Chondrocyte (in vitro differentiated cells): ENCODE results near the gene UMODL1. TPM values are rescaled to one million over a fixed set of nuclear protein-coding genes. Genes with fewer than 3 reads are reported as not detected.

Source experiments
- DNase-seq: peaks from one replicate; pipeline ENCODE4 v3.0.0; 2021; ENCODE audit warnings: mixed read lengths, low spot score
- H3K27ac Mint-ChIP-seq: one replicate; pipeline ENCODE4 v1.8.0; 2021; ENCODE audit warnings: mild to moderate bottlenecking, moderate library complexity, mixed read lengths; ENCODE audit not compliant: unreplicated experiment
- H3K27me3 Mint-ChIP-seq: 2 replicates; pipeline ENCODE4 v1.8.0; 2021; ENCODE audit warnings: low read depth, mixed read lengths
- H3K36me3 Mint-ChIP-seq: 2 replicates; pipeline ENCODE4 v1.8.0; 2021; ENCODE audit warnings: low read depth, mixed read lengths
- H3K4me1 Mint-ChIP-seq: 2 replicates; pipeline ENCODE4 v1.8.0; 2021; ENCODE audit warnings: low read depth, mild to moderate bottlenecking, mixed read lengths
- H3K4me3 Mint-ChIP-seq: one replicate; pipeline ENCODE4 v1.8.0; 2021; ENCODE audit warnings: mild to moderate bottlenecking, moderate library complexity, mixed read lengths; ENCODE audit not compliant: unreplicated experiment
- H3K9me3 Mint-ChIP-seq: 2 replicates; pipeline ENCODE4 v1.8.0; 2021; ENCODE audit warnings: low read depth, mixed read lengths
- total RNA-seq: library from RNA; stranded (reverse); gene quantifications from 3 replicates; pipeline ENCODE4 v1.2.1, GENCODE V29; 2021
- TF ChIP-seq, protein P1 (sequence below): fragments of 200-600 bp; sonication (generic); IDR thresholded peaks from 2 replicates; pipeline ENCODE4 v1.5.0; 2021; ENCODE audit warnings: antibody characterized with exemption, mild to moderate bottlenecking, moderate library complexity

The UMODL1 gene
- total RNA-seq, 1 donor from 2014 or later: not detected

DNA sequence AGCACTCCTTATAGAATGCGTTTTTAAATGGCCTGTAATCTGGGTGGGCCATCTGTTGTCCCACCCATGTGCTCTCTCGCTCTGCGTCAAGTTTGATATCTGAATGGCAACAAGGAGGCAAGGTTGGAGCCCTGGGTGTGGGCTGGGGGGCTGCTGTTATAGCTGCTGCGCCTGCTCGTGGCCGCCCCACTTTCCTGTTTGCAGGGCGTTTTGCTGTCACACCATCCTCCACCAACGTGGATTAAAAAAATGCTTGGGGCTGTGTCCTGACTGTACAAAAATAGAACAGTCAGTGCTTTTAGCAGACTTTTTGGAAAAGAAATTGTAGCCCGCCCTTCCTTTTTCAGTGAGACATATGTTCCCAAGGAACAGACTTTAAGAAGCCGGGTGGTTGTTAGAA, 25.4 kb downstream of the UMODL1 start:
- H3K4me3 Mint-ChIP-seq: no peak overlapping the region
- TF ChIP-seq, protein P1, sequence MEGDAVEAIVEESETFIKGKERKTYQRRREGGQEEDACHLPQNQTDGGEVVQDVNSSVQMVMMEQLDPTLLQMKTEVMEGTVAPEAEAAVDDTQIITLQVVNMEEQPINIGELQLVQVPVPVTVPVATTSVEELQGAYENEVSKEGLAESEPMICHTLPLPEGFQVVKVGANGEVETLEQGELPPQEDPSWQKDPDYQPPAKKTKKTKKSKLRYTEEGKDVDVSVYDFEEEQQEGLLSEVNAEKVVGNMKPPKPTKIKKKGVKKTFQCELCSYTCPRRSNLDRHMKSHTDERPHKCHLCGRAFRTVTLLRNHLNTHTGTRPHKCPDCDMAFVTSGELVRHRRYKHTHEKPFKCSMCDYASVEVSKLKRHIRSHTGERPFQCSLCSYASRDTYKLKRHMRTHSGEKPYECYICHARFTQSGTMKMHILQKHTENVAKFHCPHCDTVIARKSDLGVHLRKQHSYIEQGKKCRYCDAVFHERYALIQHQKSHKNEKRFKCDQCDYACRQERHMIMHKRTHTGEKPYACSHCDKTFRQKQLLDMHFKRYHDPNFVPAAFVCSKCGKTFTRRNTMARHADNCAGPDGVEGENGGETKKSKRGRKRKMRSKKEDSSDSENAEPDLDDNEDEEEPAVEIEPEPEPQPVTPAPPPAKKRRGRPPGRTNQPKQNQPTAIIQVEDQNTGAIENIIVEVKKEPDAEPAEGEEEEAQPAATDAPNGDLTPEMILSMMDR: no peak
- H3K36me3 Mint-ChIP-seq: peaks cover 6% of the 10 kb centered on the region
- H3K9me3 Mint-ChIP-seq: peaks cover 9% of the 10 kb centered on the region
- H3K27ac Mint-ChIP-seq: peak overlapping the region; percentile 100
- H3K27me3 Mint-ChIP-seq: no peaks in the 10 kb centered on the region
- DNase-seq: no peak
- peaks cover 52% of the 10 kb centered on the region for H3K4me1 Mint-ChIP-seq

DNA sequence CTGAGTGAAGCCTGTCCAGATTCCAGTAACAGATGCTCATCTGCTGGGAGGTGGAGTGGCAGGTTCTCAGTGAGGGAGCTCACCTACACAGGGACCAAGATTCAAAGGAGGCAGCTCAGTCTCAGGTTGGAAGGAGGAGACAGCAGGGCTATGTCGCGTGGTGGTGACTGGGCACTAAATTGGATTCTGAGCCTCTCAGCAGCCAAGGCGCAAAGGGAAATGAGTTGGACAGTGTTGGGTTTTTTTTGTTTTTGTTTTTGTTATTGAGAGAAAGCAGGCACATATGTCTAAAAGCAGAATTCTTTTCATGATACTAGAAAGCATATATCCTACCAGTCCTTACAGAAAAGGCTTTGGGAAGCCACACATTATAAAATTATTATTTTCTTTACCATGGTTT, 26.2 kb downstream of the UMODL1 start:
- Mint-ChIP-seq H3K27me3 (no peaks in the 10 kb centered on the region), H3K4me3 (no peak overlapping the region), H3K27ac (peak overlapping the region; percentile 100), H3K4me1 (peaks cover 51% of the 10 kb centered on the region), H3K36me3 (peaks cover 6% of the 10 kb centered on the region), H3K9me3 (peaks cover 9% of the 10 kb centered on the region)
- no peak for DNase-seq
- TF ChIP-seq, protein P1: no peak

DNA sequence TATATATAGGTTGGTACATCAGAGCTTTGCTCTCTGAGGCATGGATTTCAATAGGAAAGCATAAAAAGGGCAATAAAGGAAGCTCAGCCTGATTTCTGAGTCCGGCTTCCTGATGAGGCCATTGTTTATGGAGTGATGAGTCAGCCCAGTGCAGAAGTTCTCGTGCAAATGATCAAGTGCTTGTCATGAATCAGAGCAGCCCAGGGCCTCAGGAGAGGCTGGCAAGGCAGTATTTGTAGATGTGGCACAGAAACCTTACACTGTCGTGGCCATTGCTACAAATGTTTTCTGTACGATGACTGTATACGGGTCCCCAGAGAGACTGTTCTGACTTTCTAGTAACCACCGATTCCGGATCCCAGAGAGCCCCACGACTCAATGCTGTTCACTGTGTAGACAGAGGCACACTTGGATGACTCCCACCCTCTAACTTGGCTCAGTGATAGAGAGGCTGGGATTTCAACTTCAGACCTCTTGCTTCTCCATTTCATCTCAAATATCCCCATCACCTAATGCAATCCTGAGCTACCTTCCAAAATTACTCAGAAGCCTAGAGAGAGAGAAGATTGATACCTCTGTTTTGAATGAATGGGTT, 26.8 kb downstream of the UMODL1 start:
- peak overlapping the region; percentile 51 for H3K4me3 Mint-ChIP-seq
- DNase-seq: no peak
- H3K9me3 Mint-ChIP-seq: peaks cover 9% of the 10 kb centered on the region
- H3K36me3 Mint-ChIP-seq: peaks cover 6% of the 10 kb centered on the region
- peaks cover 55% of the 10 kb centered on the region for H3K4me1 Mint-ChIP-seq
- H3K27me3 Mint-ChIP-seq: no peaks in the 10 kb centered on the region
- TF ChIP-seq, protein P1: no peak
- peak overlapping the region; percentile 100 for H3K27ac Mint-ChIP-seq

DNA sequence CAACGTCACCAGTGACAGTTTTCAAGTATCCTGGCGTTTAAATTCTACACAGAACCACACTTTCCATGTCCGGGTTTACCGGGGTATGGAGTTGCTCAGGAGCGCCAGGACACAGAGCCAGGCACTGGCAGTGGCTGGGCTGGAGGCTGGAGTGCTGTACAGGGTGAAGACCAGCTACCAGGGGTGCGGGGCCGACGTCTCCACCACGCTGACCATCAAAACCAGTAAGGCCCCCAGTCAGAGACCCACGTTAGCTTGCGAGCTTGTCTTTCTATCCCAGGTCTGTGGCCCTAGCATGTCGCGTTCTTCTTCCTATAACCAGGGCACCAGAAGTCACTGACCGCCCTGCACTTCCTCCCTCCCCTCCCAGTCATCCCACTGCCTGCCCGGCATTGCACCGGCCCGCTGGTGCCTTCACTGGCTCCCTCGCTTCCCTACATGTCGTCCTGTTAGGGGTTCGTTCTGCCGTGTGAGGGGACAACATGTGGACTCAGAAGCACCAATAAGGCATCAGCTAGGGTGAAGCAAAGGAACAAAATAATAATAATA, 27.9 kb downstream of the UMODL1 start:
- peaks cover 6% of the 10 kb centered on the region for H3K36me3 Mint-ChIP-seq
- H3K27ac Mint-ChIP-seq: peak overlapping the region; percentile 100

DNA sequence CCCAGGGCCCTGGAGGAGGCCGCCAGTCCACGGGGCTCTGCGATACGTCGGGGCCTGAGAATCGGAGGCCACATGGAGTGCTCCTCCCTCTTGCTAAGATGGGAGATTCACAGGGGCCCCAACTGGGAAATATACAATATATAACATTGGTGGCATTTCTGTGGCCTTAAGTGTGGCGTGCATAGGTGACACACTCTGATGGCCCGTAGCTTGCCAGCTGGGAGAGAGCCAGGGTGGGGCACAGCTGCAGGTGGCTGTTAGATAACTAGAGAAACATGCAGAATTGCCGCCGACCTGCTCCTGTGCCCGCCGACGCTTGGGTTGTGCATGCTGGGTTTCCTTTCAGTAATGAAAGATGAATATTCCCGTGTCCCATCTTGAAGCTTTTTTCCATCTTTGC, 30.1 kb downstream of the UMODL1 start:
- TF ChIP-seq, protein P1: no peak
- DNase-seq: no peak
- H3K36me3 Mint-ChIP-seq: no peaks in the 10 kb centered on the region

More for the DNA sequence above, 27.9 kb downstream of the UMODL1 start:
- Mint-ChIP-seq H3K27me3 (no peaks in the 10 kb centered on the region), H3K4me1 (peaks cover 55% of the 10 kb centered on the region), H3K4me3 (peak overlapping the region; percentile 16), H3K9me3 (peaks cover 9% of the 10 kb centered on the region)
- DNase-seq: peak; percentile 71
- TF ChIP-seq, protein P1: no peak

More for the DNA sequence above, 30.1 kb downstream of the UMODL1 start:
- Mint-ChIP-seq H3K4me3 (no peak overlapping the region), H3K27me3 (no peaks in the 10 kb centered on the region), H3K27ac (no peak overlapping the region), H3K4me1 (peaks cover 40% of the 10 kb centered on the region), H3K9me3 (no peaks in the 10 kb centered on the region)
